Osteocyte (in vitro differentiated cells): ENCODE results near the gene PRKCSH. TPM values are rescaled to one million over a fixed set of nuclear protein-coding genes. Genes with fewer than 3 reads are reported as not detected.
"Not testable (repeated sequence)": the region's sequence is repeated elsewhere in the genome, so short reads cannot be mapped to it uniquely, and the experiment has no call there.

Experiments used
- DNase-seq: peaks from one replicate; pipeline ENCODE4 v3.0.0; 2021; ENCODE audit warnings: mixed read lengths; ENCODE audit not compliant: unreplicated experiment; ENCODE audit errors: extremely low spot score
- H3K27ac Mint-ChIP-seq: one replicate; pipeline ENCODE4 v1.8.0; 2021; ENCODE audit warnings: mild to moderate bottlenecking, mixed read lengths; ENCODE audit not compliant: unreplicated experiment
- H3K27me3 Mint-ChIP-seq: one replicate; pipeline ENCODE4 v1.8.0; 2021; ENCODE audit warnings: mixed read lengths; ENCODE audit not compliant: unreplicated experiment
- H3K36me3 Mint-ChIP-seq: one replicate; pipeline ENCODE4 v1.8.0; 2021; ENCODE audit warnings: mixed read lengths; ENCODE audit not compliant: unreplicated experiment
- H3K4me1 Mint-ChIP-seq: one replicate; pipeline ENCODE4 v1.8.0; 2021; ENCODE audit warnings: mixed read lengths; ENCODE audit not compliant: unreplicated experiment
- H3K4me3 Mint-ChIP-seq: one replicate; pipeline ENCODE4 v1.8.0; 2021; ENCODE audit warnings: mild to moderate bottlenecking, moderate library complexity, mixed read lengths; ENCODE audit not compliant: unreplicated experiment
- H3K9me3 Mint-ChIP-seq: one replicate; pipeline ENCODE4 v1.8.0; 2021; ENCODE audit warnings: mixed read lengths; ENCODE audit not compliant: unreplicated experiment
- CTCF ChIP-seq: fragments of 200-600 bp; sonication (generic); IDR thresholded peaks from 2 replicates; pipeline ENCODE4 v1.5.0; 2021; ENCODE audit warnings: antibody characterized with exemption, mild to moderate bottlenecking, moderate library complexity
- total RNA-seq: library from RNA; stranded (reverse); gene quantifications from 2 replicates; pipeline ENCODE4 v1.2.1, GENCODE V29; 2021

The PRKCSH gene
- total RNA-seq, 1 donor from 2014 or later, result 415 TPM

DNA sequence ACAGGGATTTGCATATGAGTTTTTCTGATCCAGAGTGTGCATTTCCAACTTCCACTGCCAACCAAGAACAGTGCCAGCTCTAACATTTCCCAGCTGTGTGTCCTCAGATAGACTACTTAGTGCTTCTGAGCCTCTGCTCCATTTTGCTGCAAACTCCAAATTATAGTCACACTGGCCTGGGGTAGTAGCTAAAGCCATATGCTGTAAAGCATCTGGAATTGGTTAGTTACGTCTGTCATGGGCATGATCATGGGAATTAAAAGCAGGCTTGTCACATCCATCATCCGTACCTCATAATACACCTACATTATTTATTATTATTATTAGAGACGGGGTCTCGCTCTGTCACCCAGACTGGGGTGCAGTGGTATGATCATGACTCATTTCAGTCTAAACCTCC is 38.3 kb downstream of the PRKCSH start:
- H3K27me3 Mint-ChIP-seq, result peaks cover 19% of the 10 kb centered on the region
- no peak for TF ChIP-seq CTCF
- H3K9me3 Mint-ChIP-seq, result no peaks in the 10 kb centered on the region
- no peaks in the 10 kb centered on the region for H3K36me3 Mint-ChIP-seq
- H3K4me3 Mint-ChIP-seq, result no peak overlapping the region
- no peak for DNase-seq
- no peaks in the 10 kb centered on the region for H3K4me1 Mint-ChIP-seq
- H3K27ac Mint-ChIP-seq, result no peak overlapping the region

DNA sequence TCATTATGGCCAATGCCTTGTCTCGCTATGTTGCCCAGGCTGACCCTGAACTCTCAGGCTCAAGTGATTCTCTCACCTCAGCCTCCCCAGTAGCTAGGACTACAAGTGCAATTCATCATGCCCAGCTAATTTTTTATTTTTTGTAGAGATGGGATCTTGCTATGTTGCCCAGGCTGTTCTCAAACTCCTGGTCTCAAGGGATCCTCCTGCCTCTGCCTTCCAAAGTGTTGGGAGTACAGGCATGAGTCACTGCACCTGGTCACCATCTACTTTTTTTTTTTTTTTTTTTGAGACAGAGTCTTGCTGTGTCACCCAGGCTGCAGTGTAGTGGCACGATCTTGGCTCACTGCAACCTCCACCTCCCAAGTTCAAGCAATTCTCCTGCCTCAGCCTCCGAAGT is 39.9 kb downstream of the PRKCSH start:
- peaks cover 25% of the 10 kb centered on the region for H3K27me3 Mint-ChIP-seq
- H3K4me3 Mint-ChIP-seq, H3K27ac Mint-ChIP-seq, H3K4me1 Mint-ChIP-seq, DNase-seq, H3K36me3 Mint-ChIP-seq, H3K9me3 Mint-ChIP-seq: not testable (repeated sequence)

DNA sequence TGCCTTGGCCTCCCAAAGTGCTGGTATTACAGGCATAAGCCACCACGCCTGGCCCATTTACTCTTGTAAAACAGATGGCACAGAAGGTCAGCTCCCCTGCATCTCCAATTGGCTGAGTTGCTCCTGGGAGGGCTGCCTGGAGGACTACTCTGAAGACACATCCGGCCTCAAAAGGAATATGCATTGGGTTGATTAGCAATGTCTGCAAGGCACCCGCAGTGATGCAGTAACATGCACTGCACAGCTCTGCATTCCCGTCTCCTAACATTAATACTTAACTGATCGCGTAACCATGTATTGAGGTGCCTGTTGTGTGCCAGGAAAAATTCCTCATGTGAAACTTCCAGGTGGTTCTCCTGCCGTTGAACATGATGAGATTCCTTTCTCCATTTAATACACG is 40.4 kb downstream of the PRKCSH start:
- Mint-ChIP-seq H3K27ac (no peak overlapping the region), H3K9me3 (no peaks in the 10 kb centered on the region), H3K36me3 (no peaks in the 10 kb centered on the region), H3K27me3 (peaks cover 25% of the 10 kb centered on the region), H3K4me1 (peaks cover 4% of the 10 kb centered on the region), H3K4me3 (no peak overlapping the region)
- no peak for DNase-seq
- no peak for TF ChIP-seq CTCF

- no peaks in the 10 kb centered on the region for H3K9me3 Mint-ChIP-seq
- DNase-seq, result no peak
- H3K4me3 Mint-ChIP-seq, result no peak overlapping the region
- peaks cover 16% of the 10 kb centered on the region for H3K4me1 Mint-ChIP-seq
- peaks cover 33% of the 10 kb centered on the region for H3K27me3 Mint-ChIP-seq
- H3K27ac Mint-ChIP-seq, result no peak overlapping the region
- TF ChIP-seq CTCF, result no peak
- no peaks in the 10 kb centered on the region for H3K36me3 Mint-ChIP-seq
These were observed 43.0 kb downstream of the PRKCSH start for GRCh38 chr19:11478167-11479089.

DNA sequence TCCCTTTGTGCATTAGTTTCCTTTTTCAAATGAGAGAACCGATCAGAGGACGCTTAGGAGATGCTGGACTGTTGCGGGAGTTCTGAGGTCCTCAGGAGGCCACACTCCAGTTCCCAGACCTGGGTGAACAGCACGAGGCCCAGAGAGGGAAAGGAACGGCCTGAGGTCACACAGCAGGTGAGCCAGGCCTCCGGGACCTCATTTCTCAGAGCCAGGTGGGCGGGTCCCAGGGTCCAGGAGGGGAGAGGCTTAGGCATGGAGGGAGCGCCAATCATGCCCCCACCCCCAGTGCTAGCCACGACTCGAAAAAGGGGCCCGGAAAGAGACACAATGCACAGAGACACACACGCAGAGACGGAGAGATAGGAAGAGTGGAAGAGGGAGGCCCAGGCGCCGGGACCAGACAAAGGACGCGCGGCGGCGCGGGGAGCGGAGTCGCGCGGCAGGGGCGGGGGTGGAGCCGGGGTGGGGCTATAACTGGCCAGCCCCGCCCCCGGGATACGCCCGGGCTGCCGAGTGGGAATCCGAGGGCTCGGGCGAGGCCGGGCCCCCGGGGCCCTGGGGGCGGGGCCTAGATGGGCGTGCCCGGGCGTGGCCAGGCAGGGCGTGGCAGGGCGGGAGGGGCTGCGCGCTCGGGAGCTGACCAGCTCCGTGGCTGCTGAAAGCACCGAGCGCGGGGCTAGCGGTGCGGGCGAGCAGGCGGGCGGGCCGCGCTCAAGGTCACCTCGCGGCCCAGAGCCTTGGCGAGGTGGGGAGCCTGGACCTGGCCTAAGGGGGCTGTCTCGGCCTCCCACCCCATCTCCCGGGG is 43.9 kb downstream of the PRKCSH start:
- peaks cover 30% of the 10 kb centered on the region for H3K27me3 Mint-ChIP-seq
- no peak for TF ChIP-seq CTCF
- no peaks in the 10 kb centered on the region for H3K9me3 Mint-ChIP-seq
- H3K27ac Mint-ChIP-seq, result no peak overlapping the region
- peaks cover 16% of the 10 kb centered on the region for H3K4me1 Mint-ChIP-seq
- DNase-seq, result no peak
- H3K4me3 Mint-ChIP-seq, result peak overlapping the region; percentile 14
- no peaks in the 10 kb centered on the region for H3K36me3 Mint-ChIP-seq
